ENCODE measurements around the gene ZNF775. TPM values are rescaled to one million over a fixed set of nuclear protein-coding genes. Genes with fewer than 3 reads are reported as not detected.
"Not testable (repeated sequence)": the region's sequence is repeated elsewhere in the genome, so short reads cannot be mapped to it uniquely, and the experiment has no call there.

The ZNF775 gene
- total RNA-seq, 1 donor from 2014 or later, result 3.9 TPM

DNA sequence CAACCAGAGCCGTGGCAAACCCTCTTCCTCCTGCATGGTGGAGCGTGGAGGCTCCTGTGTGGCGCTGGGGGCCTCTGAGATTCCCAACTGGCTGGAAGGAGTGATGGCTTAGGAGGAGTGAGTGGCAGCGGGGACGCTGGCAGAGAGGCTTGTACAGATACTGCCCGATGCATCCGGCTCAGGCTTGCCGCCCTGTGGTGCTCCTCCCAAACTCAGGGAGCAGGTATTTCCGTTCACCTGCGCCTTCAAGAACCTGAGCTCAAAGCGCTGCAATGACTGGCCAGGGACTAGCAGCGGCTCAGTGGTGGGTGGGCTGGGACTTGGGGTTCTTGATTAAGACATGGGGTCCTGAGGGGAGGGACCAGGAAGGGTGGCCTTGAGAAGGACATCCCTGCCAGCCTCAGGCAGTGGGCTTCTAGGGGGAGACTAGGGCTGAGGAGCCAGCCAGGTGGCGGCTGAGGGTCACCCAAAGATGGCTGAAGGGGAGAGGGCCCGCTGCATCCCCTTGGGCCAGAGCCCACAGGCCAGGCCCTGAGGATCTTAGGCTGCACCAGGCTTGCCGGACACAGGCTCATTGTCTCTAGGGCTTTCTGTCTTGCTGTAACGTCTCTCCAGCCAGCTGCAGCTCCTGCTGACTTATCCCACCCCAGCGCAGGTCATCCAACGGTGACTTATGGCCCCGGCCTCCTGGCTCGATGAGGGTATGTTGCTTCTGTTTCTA is 3.2 kb downstream of the ZNF775 start:
- peaks cover 9% of the 10 kb centered on the region for H3K36me3 Mint-ChIP-seq (ENCODE audit: low read depth)
- H3K27me3 Mint-ChIP-seq (ENCODE audit: insufficient read depth), result no peaks in the 10 kb centered on the region
- no peak overlapping the region for H3K4me3 Mint-ChIP-seq
- intact Hi-C loops (cut with micrococcal nuclease), result no loop called here
- H3K9me3 Mint-ChIP-seq, result no peaks in the 10 kb centered on the region
- H3K27ac Mint-ChIP-seq, result no peak overlapping the region
- no peak for DNase-seq (ENCODE audit: low spot score)
- H3K4me1 Mint-ChIP-seq (ENCODE audit: low read depth), result peaks cover 38% of the 10 kb centered on the region

GRCh38 chr7:150382844-150383225 is 3.7 kb downstream of the ZNF775 start:
- intact Hi-C loops (cut with micrococcal nuclease), result no loop called here
- H3K4me1 Mint-ChIP-seq (ENCODE audit: low read depth), result peaks cover 32% of the 10 kb centered on the region
- DNase-seq (ENCODE audit: low spot score), result no peak
- H3K9me3 Mint-ChIP-seq, result no peaks in the 10 kb centered on the region
- H3K27ac Mint-ChIP-seq, result no peak overlapping the region
- no peak overlapping the region for H3K4me3 Mint-ChIP-seq
- H3K27me3 Mint-ChIP-seq (ENCODE audit: insufficient read depth), result no peaks in the 10 kb centered on the region
- H3K36me3 Mint-ChIP-seq (ENCODE audit: low read depth), result peaks cover 9% of the 10 kb centered on the region

DNA sequence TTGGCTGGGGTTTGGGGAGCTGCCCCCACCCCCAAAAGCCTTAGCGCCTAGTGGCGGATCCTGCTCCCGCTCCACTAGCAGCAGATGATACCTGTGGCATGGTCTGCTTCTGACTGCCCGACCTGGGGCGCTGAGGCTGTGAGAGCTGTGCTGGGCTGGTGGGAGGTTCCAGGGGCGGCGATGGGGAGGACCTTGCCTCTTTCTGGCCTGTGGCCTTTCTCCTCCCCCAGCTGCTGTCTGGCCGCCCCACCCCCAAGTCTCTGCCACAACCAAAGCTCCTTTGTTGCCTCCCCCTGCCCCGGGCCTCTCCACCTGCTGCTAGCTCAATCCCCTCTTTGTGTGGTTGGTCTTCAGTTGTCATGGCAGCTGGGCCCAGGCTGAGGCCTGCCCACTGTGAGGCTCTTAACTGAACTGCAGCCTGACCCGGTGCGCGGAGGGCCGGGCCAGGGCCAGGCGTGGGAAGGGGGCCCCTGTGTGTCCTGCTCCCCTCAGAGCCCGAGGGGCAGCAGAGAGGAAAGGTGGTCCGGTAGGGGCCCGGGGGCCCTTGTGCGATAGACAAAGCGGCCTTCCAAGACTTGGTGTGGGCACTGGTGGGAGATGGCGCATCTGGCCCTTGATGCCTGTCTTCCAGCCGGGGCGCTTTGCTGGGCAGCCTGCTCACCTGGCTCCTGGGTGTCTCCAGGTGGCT is 4.7 kb downstream of the ZNF775 start:
- Mint-ChIP-seq H3K27ac (no peak overlapping the region), H3K9me3 (no peaks in the 10 kb centered on the region), H3K36me3 (ENCODE audit: low read depth) (peaks cover 9% of the 10 kb centered on the region), H3K27me3 (ENCODE audit: insufficient read depth) (no peaks in the 10 kb centered on the region), H3K4me3 (no peak overlapping the region), H3K4me1 (ENCODE audit: low read depth) (peaks cover 27% of the 10 kb centered on the region)
- intact Hi-C loops (cut with micrococcal nuclease), result no loop called here
- no peak for DNase-seq (ENCODE audit: low spot score)

DNA sequence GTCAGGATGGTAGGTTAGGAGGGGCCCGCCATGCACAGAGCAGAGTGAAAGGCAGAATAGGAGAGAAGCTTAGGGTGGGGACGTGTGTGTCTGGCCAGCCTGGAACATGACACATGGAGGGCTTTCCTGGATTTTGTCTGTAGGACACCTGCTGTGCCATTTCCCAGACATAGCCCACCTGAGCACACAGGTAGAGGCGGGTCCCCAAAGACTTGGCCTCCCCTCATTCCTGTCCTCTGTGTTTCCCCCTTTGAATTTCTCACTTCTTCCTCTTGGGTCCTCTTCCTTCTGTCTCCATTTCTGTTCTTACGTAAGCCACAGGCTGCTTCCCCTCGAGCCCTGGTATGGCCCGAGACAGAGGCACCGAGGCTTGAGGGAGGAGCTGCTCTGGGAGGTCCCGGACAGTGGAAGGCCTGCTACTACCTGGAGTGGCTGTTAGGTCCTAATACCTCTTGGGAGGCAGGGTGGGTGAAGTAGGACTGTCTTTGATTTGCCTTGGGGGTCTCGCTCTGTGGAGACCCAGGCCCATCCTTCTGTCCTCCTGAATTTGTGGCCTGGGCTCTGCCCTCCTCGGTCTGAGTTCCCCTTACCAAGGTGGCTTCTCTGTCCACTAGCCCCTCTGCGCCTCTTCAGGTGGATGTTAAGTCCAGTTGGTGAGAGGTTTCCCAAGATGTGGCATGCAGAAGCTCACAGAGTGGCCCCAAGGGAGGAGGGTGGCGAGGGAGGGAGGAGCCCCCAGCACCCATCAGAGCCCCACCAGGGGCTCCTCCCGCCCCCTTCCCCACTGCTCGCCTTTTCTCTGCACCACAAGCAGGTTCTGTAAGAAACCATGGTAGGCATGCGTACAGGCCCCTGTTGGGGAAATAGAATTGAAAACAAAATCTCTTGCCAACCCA is 5.5 kb downstream of the ZNF775 start:
- Mint-ChIP-seq H3K27me3 (ENCODE audit: insufficient read depth) (no peaks in the 10 kb centered on the region), H3K36me3 (ENCODE audit: low read depth) (peaks cover 9% of the 10 kb centered on the region), H3K27ac (no peak overlapping the region), H3K9me3 (no peaks in the 10 kb centered on the region), H3K4me1 (ENCODE audit: low read depth) (peaks cover 25% of the 10 kb centered on the region), H3K4me3 (no peak overlapping the region)
- DNase-seq (ENCODE audit: low spot score), result no peak
- intact Hi-C loops (cut with micrococcal nuclease), result no loop called here

GRCh38 chr7:150385302-150385723 is 6.2 kb downstream of the ZNF775 start:
- H3K9me3 Mint-ChIP-seq, result no peaks in the 10 kb centered on the region
- intact Hi-C loops (cut with micrococcal nuclease), result no loop called here
- peaks cover 18% of the 10 kb centered on the region for H3K4me1 Mint-ChIP-seq (ENCODE audit: low read depth)
- DNase-seq (ENCODE audit: low spot score), result no peak
- H3K27ac Mint-ChIP-seq, result no peak overlapping the region
- H3K27me3 Mint-ChIP-seq (ENCODE audit: insufficient read depth), result no peaks in the 10 kb centered on the region
- H3K36me3 Mint-ChIP-seq (ENCODE audit: low read depth), result peaks cover 10% of the 10 kb centered on the region
- H3K4me3 Mint-ChIP-seq, result no peak overlapping the region

DNA sequence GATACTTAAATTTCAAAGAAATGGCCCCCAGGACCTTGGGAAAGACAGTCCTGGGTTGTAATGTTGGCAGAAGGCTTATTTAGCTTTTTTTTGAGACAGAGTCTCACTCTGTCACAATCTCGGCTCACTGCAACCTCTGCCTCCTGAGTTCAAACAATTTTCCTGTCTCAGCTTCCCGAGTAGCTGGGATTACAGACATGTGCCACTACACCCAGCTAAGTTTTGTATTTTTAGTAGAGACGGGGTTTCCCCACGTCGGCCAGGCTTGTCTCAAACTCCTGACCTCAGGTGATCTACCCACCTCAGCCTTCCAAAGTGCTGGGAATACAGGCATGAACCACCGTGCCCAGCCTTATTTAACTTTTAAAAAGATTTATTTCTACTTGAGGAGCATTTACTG is 6.8 kb downstream of the ZNF775 start:
- H3K27me3 Mint-ChIP-seq (ENCODE audit: insufficient read depth); H3K27ac Mint-ChIP-seq; H3K4me3 Mint-ChIP-seq; DNase-seq (ENCODE audit: low spot score); intact Hi-C loops (cut with micrococcal nuclease); H3K9me3 Mint-ChIP-seq: not testable (repeated sequence)
- Mint-ChIP-seq H3K4me1 (ENCODE audit: low read depth) (peaks cover 13% of the 10 kb centered on the region), H3K36me3 (ENCODE audit: low read depth) (peaks cover 16% of the 10 kb centered on the region)

GRCh38 chr7:150388306-150388705 is 9.2 kb downstream of the ZNF775 start:
- H3K36me3 Mint-ChIP-seq (ENCODE audit: low read depth), result peaks cover 22% of the 10 kb centered on the region
- H3K27me3 Mint-ChIP-seq (ENCODE audit: insufficient read depth), result no peaks in the 10 kb centered on the region
- H3K4me1 Mint-ChIP-seq (ENCODE audit: low read depth), result peaks cover 1% of the 10 kb centered on the region
- intact Hi-C loops (cut with micrococcal nuclease), result no loop called here
- no peak overlapping the region for H3K27ac Mint-ChIP-seq
- H3K4me3 Mint-ChIP-seq, result no peak overlapping the region
- no peak for DNase-seq (ENCODE audit: low spot score)
- H3K9me3 Mint-ChIP-seq, result no peaks in the 10 kb centered on the region

DNA sequence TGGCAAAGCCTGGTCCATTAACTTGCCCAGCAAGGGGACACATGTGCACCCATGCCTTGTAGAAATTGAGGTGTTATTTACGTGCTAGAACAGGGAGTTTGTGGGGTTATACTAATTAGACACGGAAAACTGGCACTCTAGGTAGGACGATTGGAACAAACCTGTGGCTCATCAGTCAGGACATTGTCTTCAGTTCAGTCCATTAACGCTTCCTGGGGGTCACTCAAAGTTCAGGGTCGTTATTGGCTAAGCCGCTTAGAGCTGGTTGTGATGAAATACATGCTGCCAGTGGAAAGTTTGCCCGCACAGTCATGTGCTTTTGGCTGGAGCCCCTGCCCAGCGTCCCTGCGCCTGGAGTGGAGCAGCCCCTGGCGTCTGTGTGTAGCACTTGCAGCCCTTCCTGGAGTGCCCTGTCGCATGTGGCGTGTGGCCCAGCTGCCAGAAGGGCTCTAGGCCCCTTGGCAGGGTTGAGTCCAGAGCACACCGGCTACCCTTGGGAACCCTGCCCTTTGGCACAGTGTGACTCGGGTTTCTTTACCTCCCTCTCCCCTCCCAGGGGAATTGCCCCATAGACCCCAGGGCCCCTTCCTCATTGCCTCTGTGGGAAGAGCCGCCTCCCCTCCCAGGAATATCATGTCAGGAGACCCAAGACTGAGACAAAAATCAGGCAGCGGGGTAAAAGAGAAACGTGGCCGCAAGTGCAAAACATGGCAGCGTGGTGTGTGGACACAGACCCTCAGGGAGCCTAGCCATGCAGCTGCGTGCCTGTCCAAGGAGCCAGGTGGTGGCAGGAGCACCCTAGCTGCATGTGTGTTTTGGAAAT is 9.8 kb downstream of the ZNF775 start:
- no peak for DNase-seq (ENCODE audit: low spot score)
- no peaks in the 10 kb centered on the region for H3K27me3 Mint-ChIP-seq (ENCODE audit: insufficient read depth)
- no peaks in the 10 kb centered on the region for H3K9me3 Mint-ChIP-seq
- no peaks in the 10 kb centered on the region for H3K4me1 Mint-ChIP-seq (ENCODE audit: low read depth)
- peaks cover 22% of the 10 kb centered on the region for H3K36me3 Mint-ChIP-seq (ENCODE audit: low read depth)
- no peak overlapping the region for H3K27ac Mint-ChIP-seq
- intact Hi-C loops (cut with micrococcal nuclease), result no loop called here
- no peak overlapping the region for H3K4me3 Mint-ChIP-seq

GRCh38 chr7:150389532-150389816 is 10.3 kb downstream of the ZNF775 start:
- no peaks in the 10 kb centered on the region for H3K4me1 Mint-ChIP-seq (ENCODE audit: low read depth)
- intact Hi-C loops (cut with micrococcal nuclease), result no loop called here
- H3K4me3 Mint-ChIP-seq, result no peak overlapping the region
- no peaks in the 10 kb centered on the region for H3K9me3 Mint-ChIP-seq
- H3K27me3 Mint-ChIP-seq (ENCODE audit: insufficient read depth), result no peaks in the 10 kb centered on the region
- no peak overlapping the region for H3K27ac Mint-ChIP-seq
- no peak for DNase-seq (ENCODE audit: low spot score)
- H3K36me3 Mint-ChIP-seq (ENCODE audit: low read depth), result peaks cover 22% of the 10 kb centered on the region

GRCh38 chr7:150390205-150390604 is 11.1 kb downstream of the ZNF775 start:
- Mint-ChIP-seq H3K27me3 (ENCODE audit: insufficient read depth) (no peaks in the 10 kb centered on the region), H3K4me1 (ENCODE audit: low read depth) (no peaks in the 10 kb centered on the region), H3K9me3 (no peaks in the 10 kb centered on the region), H3K4me3 (no peak overlapping the region), H3K36me3 (ENCODE audit: low read depth) (peaks cover 20% of the 10 kb centered on the region), H3K27ac (no peak overlapping the region)
- no peak for DNase-seq (ENCODE audit: low spot score)
- intact Hi-C loops (cut with micrococcal nuclease), result no loop called here

DNA sequence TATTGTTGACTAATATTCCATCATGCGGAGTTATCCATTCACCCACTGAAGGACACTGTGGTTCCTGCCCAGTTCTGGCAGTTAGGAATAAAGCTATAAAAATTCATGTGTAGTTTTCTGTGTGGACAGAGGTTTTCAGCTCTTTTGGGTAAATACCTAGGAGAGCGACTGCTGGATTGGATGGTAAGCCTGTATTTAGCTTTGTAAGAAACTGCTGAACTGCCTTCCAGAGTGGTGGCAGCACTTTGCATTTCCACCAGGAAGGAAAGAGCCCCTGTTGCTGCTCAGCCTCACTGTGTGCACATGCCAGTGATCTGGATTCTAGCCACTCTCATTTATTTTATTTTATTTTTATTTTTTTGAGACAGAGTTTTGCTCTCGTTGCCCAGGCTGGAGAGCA is 14.2 kb downstream of the ZNF775 start:
- Mint-ChIP-seq H3K27me3 (ENCODE audit: insufficient read depth) (no peaks in the 10 kb centered on the region), H3K4me3 (no peak overlapping the region), H3K4me1 (ENCODE audit: low read depth) (no peaks in the 10 kb centered on the region), H3K36me3 (ENCODE audit: low read depth) (peaks cover 12% of the 10 kb centered on the region), H3K27ac (no peak overlapping the region), H3K9me3 (no peaks in the 10 kb centered on the region)
- intact Hi-C loops (cut with micrococcal nuclease), result no loop called here
- no peak for DNase-seq (ENCODE audit: low spot score)

DNA sequence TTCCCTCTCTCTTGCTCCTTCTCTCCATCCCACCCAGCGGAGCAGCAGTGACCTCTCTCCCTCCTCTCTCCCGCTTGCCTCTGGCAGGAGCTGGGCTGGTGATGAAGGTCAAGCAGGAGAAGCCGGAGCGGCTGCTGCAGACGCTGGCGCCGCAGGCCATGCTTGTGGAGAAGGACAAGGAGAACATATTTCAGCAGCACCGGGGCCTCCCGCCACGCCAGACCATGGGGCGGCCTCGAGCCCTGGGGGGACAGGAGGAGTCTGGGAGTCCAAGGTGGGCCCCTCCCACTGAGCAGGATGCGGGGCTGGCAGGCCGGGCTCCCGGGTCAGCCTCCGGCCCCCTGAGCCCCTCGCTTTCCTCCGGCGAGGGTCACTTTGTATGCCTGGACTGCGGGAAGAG is 17.3 kb downstream of the ZNF775 start:
- Mint-ChIP-seq H3K4me1 (ENCODE audit: low read depth) (peaks cover 3% of the 10 kb centered on the region), H3K27ac (no peak overlapping the region), H3K27me3 (ENCODE audit: insufficient read depth) (no peaks in the 10 kb centered on the region), H3K4me3 (no peak overlapping the region), H3K36me3 (ENCODE audit: low read depth) (peaks cover 4% of the 10 kb centered on the region), H3K9me3 (no peaks in the 10 kb centered on the region)
- DNase-seq (ENCODE audit: low spot score), result no peak
- intact Hi-C loops (cut with micrococcal nuclease), result no loop called here
